SK-N-SH (cell line): Measurements from ENCODE around the gene ACACA. TPM values are rescaled to one million over a fixed set of nuclear protein-coding genes. Genes with fewer than 3 reads are reported as not detected.

ENCODE experiments used
- CTCF ChIA-PET: fragments of 300-600, 350-600 bp; formaldehyde crosslinking; extraction: SDS; loops from one replicate; lab custom pipeline; 2021; lab: Yijun Ruan, JAX
- POLR2A ChIA-PET: fragments of 350-600 bp; sonication (Branson Sonifier 250); formaldehyde crosslinking; extraction: SDS; loops from one replicate; lab custom pipeline; 2020; ENCODE audit warnings: antibody characterized with exemption, inconsistent platforms; lab: Yijun Ruan, JAX
- DNase-seq: peaks from one replicate; pipeline ENCODE4 v3.0.0; 2012
- H2AFZ ChIP-seq: fragments of 200-600 bp; sonication (generic); 2 replicates; pipeline ENCODE4 v1.8.1; 2016; ENCODE audit warnings: antibody characterized with exemption, mild to moderate bottlenecking, low read depth
- H3F3A ChIP-seq: fragments of 200-600 bp; sonication (generic); replicated peaks from 2 replicates; pipeline ENCODE3; 2016; ENCODE audit warnings: antibody characterized with exemption, mild to moderate bottlenecking; ENCODE audit not compliant: insufficient read depth
- H3K27ac ChIP-seq, 2 experiments: fragments of 200-500 bp in 1 of 2; fragments of 200-600 bp in 1 of 2; sonication (Bioruptor generic) in 1 of 2; sonication (generic), shearing (Covaris generic) in 1 of 2; 2 replicates each; pipeline versions ENCODE4 v1.5.1 to v1.6.1; 2014 to 2016; ENCODE audit warnings: low read depth in 2 of 2, inconsistent platforms in 1 of 2, low read length in 1 of 2, mild to moderate bottlenecking in 1 of 2, mixed read lengths in 1 of 2
- H3K27me3 ChIP-seq: fragments of 200-600 bp; sonication (generic), shearing (Covaris generic); 2 replicates; pipeline ENCODE4 v1.6.1; 2016; ENCODE audit warnings: mixed run types; ENCODE audit not compliant: insufficient read depth
- H3K36me3 ChIP-seq, 2 experiments: fragments of 200-500 bp in 1 of 2; fragments of 200-600 bp in 1 of 2; sonication (Bioruptor generic) in 1 of 2; sonication (generic) in 1 of 2; replicated peaks in 1 of 2; 2 replicates each; pipeline versions ENCODE3 to v1.5.1; 2014 to 2016; ENCODE audit warnings: low read length in 1 of 2, mild to moderate bottlenecking in 1 of 2; ENCODE audit not compliant: insufficient read depth in 2 of 2, control insufficient read depth in 1 of 2
- H3K4me1 ChIP-seq, 2 experiments: fragments of 200-500 bp in 1 of 2; fragments of 200-600 bp in 1 of 2; sonication (Bioruptor generic) in 1 of 2; sonication (generic), shearing (Covaris generic) in 1 of 2; 2 replicates each; pipeline versions ENCODE4 v1.5.1 to v1.6.1; 2014 to 2016; ENCODE audit warnings: low read depth in 1 of 2, low read length in 1 of 2, mixed run types in 1 of 2; ENCODE audit not compliant: insufficient read depth in 2 of 2, control insufficient read depth in 1 of 2
- H3K4me2 ChIP-seq: fragments of 200-600 bp; sonication (generic), shearing (Covaris generic); 2 replicates; pipeline ENCODE4 v1.6.1; 2017; ENCODE audit warnings: mixed run types
- H3K4me3 ChIP-seq, 2 experiments: fragments of 200-500 bp in 1 of 2; fragments of 200-600 bp in 1 of 2; sonication (Bioruptor generic) in 1 of 2; sonication (generic), shearing (Covaris generic) in 1 of 2; 2 replicates each; pipeline versions ENCODE4 v1.5.1 to v1.8.1; 2014 to 2016; ENCODE audit warnings: low read depth in 2 of 2, inconsistent platforms in 1 of 2, low read length in 1 of 2, mild to moderate bottlenecking in 1 of 2, mixed read lengths in 1 of 2, moderate library complexity in 1 of 2
- H3K79me2 ChIP-seq: fragments of 200-600 bp; sonication (generic); 2 replicates; pipeline ENCODE4 v1.8.1; 2017; ENCODE audit warnings: mild to moderate bottlenecking; ENCODE audit not compliant: insufficient read depth
- H3K9ac ChIP-seq: fragments of 200-600 bp; sonication (generic); 2 replicates; pipeline ENCODE4 v1.6.1; 2017; ENCODE audit warnings: mixed run types
- H3K9me2 ChIP-seq: fragments of 200-600 bp; sonication (generic); 2 replicates; pipeline ENCODE4 v1.6.1; 2017; ENCODE audit warnings: mixed run types
- H3K9me3 ChIP-seq: fragments of 200-600 bp; sonication (generic); 2 replicates; pipeline ENCODE4 v1.6.1; 2017; ENCODE audit warnings: mixed run types, mild to moderate bottlenecking, moderate library complexity
- H4K20me1 ChIP-seq: fragments of 200-600 bp; sonication (generic); 2 replicates; pipeline ENCODE4 v1.6.1; 2017; ENCODE audit warnings: mild to moderate bottlenecking, mixed run types; ENCODE audit not compliant: insufficient read depth
- ELF1 ChIP-seq: IDR thresholded peaks from 2 replicates; pipeline ENCODE4 v1.4.0; 2012
- EP300 ChIP-seq, 2 experiments: IDR thresholded peaks; 2 replicates each; pipeline versions ENCODE4 v1.4.0 to v1.6.1; 2012; ENCODE audit warnings: borderline replicate concordance in 1 of 2, low read depth in 1 of 2, low read length in 1 of 2
- FOSL2 ChIP-seq: IDR thresholded peaks from 2 replicates; pipeline ENCODE4 v1.4.0; 2012; ENCODE audit warnings: low read depth, mild to moderate bottlenecking, moderate library complexity, borderline replicate concordance
- FOXJ3 ChIP-seq: sonication (generic); formaldehyde crosslinking; IDR thresholded peaks from 2 replicates; pipeline ENCODE4 v1.5.1; 2020; ENCODE audit warnings: mild to moderate bottlenecking, missing genetic modification reagents
- FOXM1 ChIP-seq: IDR thresholded peaks from 2 replicates; pipeline ENCODE4 v1.4.0; 2012; ENCODE audit warnings: low read depth, mild to moderate bottlenecking
- JUND ChIP-seq: IDR thresholded peaks from 2 replicates; pipeline ENCODE4 v1.4.0; 2012
- NFIC ChIP-seq: IDR thresholded peaks from 2 replicates; pipeline ENCODE4 v1.4.0; 2012; ENCODE audit warnings: borderline replicate concordance
- RAD21 ChIP-seq: IDR thresholded peaks from 2 replicates; pipeline ENCODE4 v1.6.1; 2012; ENCODE audit warnings: mild to moderate bottlenecking, low read length
- RCOR1 ChIP-seq: fragments of 150-350 bp; IDR thresholded peaks from 2 replicates; pipeline ENCODE4 v1.6.1; 2017; ENCODE audit warnings: antibody characterized with exemption, low read length
- SMC3 ChIP-seq: IDR thresholded peaks from 2 replicates; pipeline ENCODE4 v1.6.1; 2012; ENCODE audit warnings: low read depth, low read length, improper control_type of control experiment
- TAF1 ChIP-seq: IDR thresholded peaks from 2 replicates; pipeline ENCODE4 v1.6.1; 2012; ENCODE audit warnings: low read depth, mild to moderate bottlenecking, low read length, moderate library complexity, borderline replicate concordance
- TCF12 ChIP-seq: IDR thresholded peaks from 2 replicates; pipeline ENCODE4 v1.4.0; 2012
- USF1 ChIP-seq: IDR thresholded peaks from 2 replicates; pipeline ENCODE4 v1.4.0; 2012; ENCODE audit warnings: low read depth, borderline replicate concordance
- USF2 ChIP-seq: fragments of 150-350 bp; IDR thresholded peaks from 2 replicates; pipeline ENCODE4 v1.6.1; 2017; ENCODE audit warnings: antibody characterized with exemption, low read length, low read depth, borderline replicate concordance
- WGBS: methylation state at CpG from one replicate; pipeline ENCODE4 v1.1.6; 2017; ENCODE audit warnings: low lambda C conversion rate; 5-methylcytosine and 5-hydroxymethylcytosine counted together
- polyA plus RNA-seq, 3 experiments: library from polyadenylated mRNA; depleted of rRNA; stranded (reverse); fragments of >200 nt; gene quantifications; 2 replicates each; pipeline ENCODE4 v1.2.3, GENCODE V29; 2012
- TF ChIP-seq, protein P1 (sequence below): IDR thresholded peaks from 2 replicates; pipeline ENCODE4 v1.4.0; 2012; ENCODE audit warnings: low read depth, borderline replicate concordance
- TF ChIP-seq, protein P2 (sequence below): IDR thresholded peaks from 2 replicates; pipeline ENCODE4 v1.6.1; 2012; ENCODE audit warnings: mild to moderate bottlenecking, low read depth, low read length, moderate library complexity

ACACA gene
- polyA plus RNA-seq, 1 of the 3 experiments (the other 2 are of a cell fraction): 27.2 TPM

DNA sequence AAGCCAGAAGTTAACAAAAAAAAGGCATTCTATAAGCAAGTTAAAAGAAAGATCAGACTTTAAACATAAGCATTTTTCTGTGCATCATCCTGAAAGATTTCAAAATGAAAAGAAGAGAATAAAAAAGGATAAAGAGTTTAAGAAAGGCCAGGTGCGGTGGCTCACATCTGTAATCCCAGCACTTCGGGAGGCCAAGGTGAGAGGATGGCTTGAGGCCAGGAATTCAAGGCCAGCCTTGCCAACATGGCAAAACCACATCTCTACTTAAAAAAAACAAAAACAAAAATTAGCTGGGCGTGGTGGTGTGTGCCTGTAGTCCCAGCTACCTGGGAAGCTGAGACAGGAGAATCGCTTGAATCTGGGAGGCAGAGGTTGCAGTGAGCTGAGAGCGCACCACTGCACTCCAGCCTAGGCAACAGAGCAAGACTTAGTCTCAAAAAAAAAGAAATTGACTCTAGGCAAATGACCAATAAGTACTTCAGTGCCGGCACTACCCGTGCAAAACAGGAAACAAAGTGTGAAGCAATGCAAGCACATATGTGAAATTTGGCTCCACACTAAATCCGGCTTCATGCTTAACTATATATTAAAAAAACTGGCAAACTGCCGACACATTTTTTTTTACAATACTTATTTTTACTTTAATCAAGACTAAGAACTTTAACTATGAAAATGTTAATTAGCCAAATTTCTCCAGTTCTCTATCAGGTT lies 114.1 kb downstream of the ACACA start:
- no peak for TF ChIP-seq TAF1
- no peak for TF ChIP-seq FOSL2
- TF ChIP-seq USF2: no peak
- no peak for TF ChIP-seq RCOR1
- no peak for TF ChIP-seq NFIC
- no peak for TF ChIP-seq EP300 (IDR thresholded peaks at IDR 0.05; ENCODE audit: borderline replicate concordance in 1 of 2, low read depth in 1 of 2, low read length in 1 of 2)
- no peak for TF ChIP-seq ELF1
- TF ChIP-seq, protein P1, sequence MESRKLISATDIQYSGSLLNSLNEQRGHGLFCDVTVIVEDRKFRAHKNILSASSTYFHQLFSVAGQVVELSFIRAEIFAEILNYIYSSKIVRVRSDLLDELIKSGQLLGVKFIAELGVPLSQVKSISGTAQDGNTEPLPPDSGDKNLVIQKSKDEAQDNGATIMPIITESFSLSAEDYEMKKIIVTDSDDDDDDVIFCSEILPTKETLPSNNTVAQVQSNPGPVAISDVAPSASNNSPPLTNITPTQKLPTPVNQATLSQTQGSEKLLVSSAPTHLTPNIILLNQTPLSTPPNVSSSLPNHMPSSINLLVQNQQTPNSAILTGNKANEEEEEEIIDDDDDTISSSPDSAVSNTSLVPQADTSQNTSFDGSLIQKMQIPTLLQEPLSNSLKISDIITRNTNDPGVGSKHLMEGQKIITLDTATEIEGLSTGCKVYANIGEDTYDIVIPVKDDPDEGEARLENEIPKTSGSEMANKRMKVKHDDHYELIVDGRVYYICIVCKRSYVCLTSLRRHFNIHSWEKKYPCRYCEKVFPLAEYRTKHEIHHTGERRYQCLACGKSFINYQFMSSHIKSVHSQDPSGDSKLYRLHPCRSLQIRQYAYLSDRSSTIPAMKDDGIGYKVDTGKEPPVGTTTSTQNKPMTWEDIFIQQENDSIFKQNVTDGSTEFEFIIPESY: no peak
- no peak for TF ChIP-seq JUND
- no peak for TF ChIP-seq TCF12
- TF ChIP-seq USF1: no peak
- TF ChIP-seq SMC3: no peak
- TF ChIP-seq, protein P2, sequence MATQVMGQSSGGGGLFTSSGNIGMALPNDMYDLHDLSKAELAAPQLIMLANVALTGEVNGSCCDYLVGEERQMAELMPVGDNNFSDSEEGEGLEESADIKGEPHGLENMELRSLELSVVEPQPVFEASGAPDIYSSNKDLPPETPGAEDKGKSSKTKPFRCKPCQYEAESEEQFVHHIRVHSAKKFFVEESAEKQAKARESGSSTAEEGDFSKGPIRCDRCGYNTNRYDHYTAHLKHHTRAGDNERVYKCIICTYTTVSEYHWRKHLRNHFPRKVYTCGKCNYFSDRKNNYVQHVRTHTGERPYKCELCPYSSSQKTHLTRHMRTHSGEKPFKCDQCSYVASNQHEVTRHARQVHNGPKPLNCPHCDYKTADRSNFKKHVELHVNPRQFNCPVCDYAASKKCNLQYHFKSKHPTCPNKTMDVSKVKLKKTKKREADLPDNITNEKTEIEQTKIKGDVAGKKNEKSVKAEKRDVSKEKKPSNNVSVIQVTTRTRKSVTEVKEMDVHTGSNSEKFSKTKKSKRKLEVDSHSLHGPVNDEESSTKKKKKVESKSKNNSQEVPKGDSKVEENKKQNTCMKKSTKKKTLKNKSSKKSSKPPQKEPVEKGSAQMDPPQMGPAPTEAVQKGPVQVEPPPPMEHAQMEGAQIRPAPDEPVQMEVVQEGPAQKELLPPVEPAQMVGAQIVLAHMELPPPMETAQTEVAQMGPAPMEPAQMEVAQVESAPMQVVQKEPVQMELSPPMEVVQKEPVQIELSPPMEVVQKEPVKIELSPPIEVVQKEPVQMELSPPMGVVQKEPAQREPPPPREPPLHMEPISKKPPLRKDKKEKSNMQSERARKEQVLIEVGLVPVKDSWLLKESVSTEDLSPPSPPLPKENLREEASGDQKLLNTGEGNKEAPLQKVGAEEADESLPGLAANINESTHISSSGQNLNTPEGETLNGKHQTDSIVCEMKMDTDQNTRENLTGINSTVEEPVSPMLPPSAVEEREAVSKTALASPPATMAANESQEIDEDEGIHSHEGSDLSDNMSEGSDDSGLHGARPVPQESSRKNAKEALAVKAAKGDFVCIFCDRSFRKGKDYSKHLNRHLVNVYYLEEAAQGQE: no peak
- no peak for TF ChIP-seq RAD21
- no peak for TF ChIP-seq FOXM1
- TF ChIP-seq FOXJ3 (CRISPR knock-in tag): no peak
- Histone ChIP-seq H3K4me1 (no peaks in the 10 kb centered on the region), H3K4me2 (no peak overlapping the region), H3K9me3 (no peaks in the 10 kb centered on the region), H3K27ac (no peak overlapping the region), H3K27me3 (no peaks in the 10 kb centered on the region), H2AFZ (no peak overlapping the region), H3K36me3 (no peaks in the 10 kb centered on the region), H3F3A (no peaks in the 10 kb centered on the region), H3K79me2 (no peaks in the 10 kb centered on the region; the same call in 1 of the 2 replicates), H3K9me2 (no peaks in the 10 kb centered on the region), H4K20me1 (no peaks in the 10 kb centered on the region), H3K9ac (no peak overlapping the region), H3K4me3 (no peak overlapping the region)
- ChIA-PET POLR2A (no interaction called here), CTCF (no interaction called here)
- WGBS: 92% methylated on average over 9 of the region's 9 CpGs
- DNase-seq: no peak
